Measurements from ENCODE around the gene MLH3. TPM values are rescaled to one million over a fixed set of nuclear protein-coding genes. Genes with fewer than 3 reads are reported as not detected.
"Not testable (repeated sequence)": the region's sequence is repeated elsewhere in the genome, so short reads cannot be mapped to it uniquely, and the experiment has no call there.

MLH3 gene
- total RNA-seq, 3 donors from 2014 or later: 11.0 to 14.7 (median 11.7) TPM

GRCh38 chr14:75002392-75003249, 48.6 kb downstream of the MLH3 start, which contains the start of gene EIF2B2:
Gene EIF2B2 (plus strand): TSS chr14:75002921. CDS start chr14:75002991, 70 bp downstream.
- peaks cover 39% of the 10 kb centered on the region for H3K4me1 Mint-ChIP-seq (ENCODE audit: low read depth)
- no peaks in the 10 kb centered on the region for H3K27me3 Mint-ChIP-seq (ENCODE audit: low read depth)
- peak; percentile 98 for ATAC-seq
- DNase-seq: peak; percentile 96
- peak within 1 kb of the TSS; percentile 96 for H3K4me3 Mint-ChIP-seq
- peaks cover 27% of the 10 kb centered on the region for H3K36me3 Mint-ChIP-seq (ENCODE audit: insufficient read depth)
- no peaks in the 10 kb centered on the region for H3K9me3 Mint-ChIP-seq

GRCh38 chr14:75001899-75002298, 49.4 kb downstream of the MLH3 start:
- Mint-ChIP-seq H3K4me3 (peak overlapping the region; percentile 96), H3K36me3 (ENCODE audit: insufficient read depth) (peaks cover 21% of the 10 kb centered on the region), H3K9me3 (no peaks in the 10 kb centered on the region), H3K27me3 (ENCODE audit: low read depth) (no peaks in the 10 kb centered on the region), H3K4me1 (ENCODE audit: low read depth) (peaks cover 36% of the 10 kb centered on the region)
- ATAC-seq (no peak), DNase-seq (no peak)

- Mint-ChIP-seq H3K9me3 (no peaks in the 10 kb centered on the region), H3K4me3 (no peak overlapping the region), H3K27me3 (ENCODE audit: low read depth) (no peaks in the 10 kb centered on the region), H3K4me1 (ENCODE audit: low read depth) (peaks cover 32% of the 10 kb centered on the region), H3K36me3 (ENCODE audit: insufficient read depth) (peaks cover 15% of the 10 kb centered on the region)
- no peak for ATAC-seq
- no peak for DNase-seq
Measured at GRCh38 chr14:75001261-75001660, 50.0 kb downstream of the MLH3 start.

- not testable (repeated sequence) for H3K4me1 Mint-ChIP-seq (ENCODE audit: low read depth); H3K27me3 Mint-ChIP-seq (ENCODE audit: low read depth); H3K36me3 Mint-ChIP-seq (ENCODE audit: insufficient read depth); H3K4me3 Mint-ChIP-seq; DNase-seq; ATAC-seq; H3K9me3 Mint-ChIP-seq
Measured at GRCh38 chr14:74995781-74996180, 55.5 kb downstream of the MLH3 start.

- H3K4me3 Mint-ChIP-seq; H3K36me3 Mint-ChIP-seq (ENCODE audit: insufficient read depth); ATAC-seq; H3K27me3 Mint-ChIP-seq (ENCODE audit: low read depth); H3K4me1 Mint-ChIP-seq (ENCODE audit: low read depth); DNase-seq; H3K9me3 Mint-ChIP-seq: not testable (repeated sequence)
Measured at GRCh38 chr14:74994182-74994581, 57.1 kb downstream of the MLH3 start.

GRCh38 chr14:74988993-74989392, 62.3 kb downstream of the MLH3 start:
- Mint-ChIP-seq H3K27me3 (ENCODE audit: low read depth) (peaks cover 2% of the 10 kb centered on the region), H3K4me1 (ENCODE audit: low read depth) (no peaks in the 10 kb centered on the region), H3K9me3 (no peaks in the 10 kb centered on the region), H3K36me3 (ENCODE audit: insufficient read depth) (no peaks in the 10 kb centered on the region), H3K4me3 (no peak overlapping the region)
- no peak for DNase-seq
- no peak for ATAC-seq

- Mint-ChIP-seq H3K27me3 (ENCODE audit: low read depth) (peaks cover 2% of the 10 kb centered on the region), H3K36me3 (ENCODE audit: insufficient read depth) (no peaks in the 10 kb centered on the region), H3K9me3 (no peaks in the 10 kb centered on the region), H3K4me1 (ENCODE audit: low read depth) (no peaks in the 10 kb centered on the region), H3K4me3 (no peak overlapping the region)
- no peak for ATAC-seq
- no peak for DNase-seq
Measured at GRCh38 chr14:74988131-74988530, 63.1 kb downstream of the MLH3 start.

GRCh38 chr14:74985806-74986205, 65.5 kb downstream of the MLH3 start:
- Mint-ChIP-seq H3K27me3 (ENCODE audit: low read depth) (peaks cover 2% of the 10 kb centered on the region), H3K4me3 (no peak overlapping the region), H3K4me1 (ENCODE audit: low read depth) (no peaks in the 10 kb centered on the region), H3K9me3 (no peaks in the 10 kb centered on the region), H3K36me3 (ENCODE audit: insufficient read depth) (no peaks in the 10 kb centered on the region)
- DNase-seq (no peak), ATAC-seq (no peak)

GRCh38 chr14:74985028-74985310, 66.3 kb downstream of the MLH3 start:
- Mint-ChIP-seq H3K27me3 (ENCODE audit: low read depth) (no peaks in the 10 kb centered on the region), H3K36me3 (ENCODE audit: insufficient read depth) (no peaks in the 10 kb centered on the region), H3K4me3 (no peak overlapping the region), H3K9me3 (no peaks in the 10 kb centered on the region), H3K4me1 (ENCODE audit: low read depth) (no peaks in the 10 kb centered on the region)
- ATAC-seq (no peak), DNase-seq (no peak)

GRCh38 chr14:74984236-74985027, 66.8 kb downstream of the MLH3 start:
- no peak for DNase-seq
- no peaks in the 10 kb centered on the region for H3K4me1 Mint-ChIP-seq (ENCODE audit: low read depth)
- H3K4me3 Mint-ChIP-seq: no peak overlapping the region
- ATAC-seq: no peak
- H3K9me3 Mint-ChIP-seq: no peaks in the 10 kb centered on the region
- no peaks in the 10 kb centered on the region for H3K27me3 Mint-ChIP-seq (ENCODE audit: low read depth)
- no peaks in the 10 kb centered on the region for H3K36me3 Mint-ChIP-seq (ENCODE audit: insufficient read depth)

GRCh38 chr14:74983343-74983742, 67.9 kb downstream of the MLH3 start:
- Mint-ChIP-seq H3K4me1 (ENCODE audit: low read depth) (no peaks in the 10 kb centered on the region), H3K9me3 (no peaks in the 10 kb centered on the region), H3K36me3 (ENCODE audit: insufficient read depth) (no peaks in the 10 kb centered on the region), H3K27me3 (ENCODE audit: low read depth) (no peaks in the 10 kb centered on the region), H3K4me3 (no peak overlapping the region)
- ATAC-seq (no peak), DNase-seq (no peak)

- H3K4me1 Mint-ChIP-seq (ENCODE audit: low read depth): no peaks in the 10 kb centered on the region
- DNase-seq (no peak), ATAC-seq (no peak)
- H3K4me3 Mint-ChIP-seq: no peak overlapping the region
- H3K36me3 Mint-ChIP-seq (ENCODE audit: insufficient read depth): no peaks in the 10 kb centered on the region
- H3K9me3 Mint-ChIP-seq: no peaks in the 10 kb centered on the region
- H3K27me3 Mint-ChIP-seq (ENCODE audit: low read depth): no peaks in the 10 kb centered on the region
Measured at GRCh38 chr14:74982661-74983060, 68.6 kb downstream of the MLH3 start.

- DNase-seq (no peak), ATAC-seq (no peak)
- Mint-ChIP-seq H3K27me3 (ENCODE audit: low read depth) (no peaks in the 10 kb centered on the region), H3K4me1 (ENCODE audit: low read depth) (no peaks in the 10 kb centered on the region), H3K36me3 (ENCODE audit: insufficient read depth) (no peaks in the 10 kb centered on the region), H3K4me3 (no peak overlapping the region), H3K9me3 (no peaks in the 10 kb centered on the region)
Measured at GRCh38 chr14:74981833-74982232, 69.4 kb downstream of the MLH3 start.

GRCh38 chr14:74981462-74981782, 69.8 kb downstream of the MLH3 start:
- Mint-ChIP-seq H3K4me1 (ENCODE audit: low read depth) (no peaks in the 10 kb centered on the region), H3K4me3 (no peak overlapping the region), H3K27me3 (ENCODE audit: low read depth) (no peaks in the 10 kb centered on the region), H3K9me3 (no peaks in the 10 kb centered on the region), H3K36me3 (ENCODE audit: insufficient read depth) (no peaks in the 10 kb centered on the region)
- DNase-seq (no peak), ATAC-seq (no peak)
